Measurements from ENCODE around the gene PCDHGA1. TPM values are rescaled to one million over a fixed set of nuclear protein-coding genes. Genes with fewer than 3 reads are reported as not detected.

Gene PCDHGA1
- total RNA-seq, 4 donors from 2014 or later = 0.26 to 0.38 (median 0.33) TPM

- Histone ChIP-seq H3K36me3 (peaks cover 17% of the 10 kb centered on the region), H3K27ac (no peak overlapping the region), H3K4me1 (peaks cover 29% of the 10 kb centered on the region), H3K27me3 (no peaks in the 10 kb centered on the region), H3K4me3 (peak overlapping the region; percentile 42), H3K9me3 (no peaks in the 10 kb centered on the region)
- 47% methylated on average over 17 of the region's 38 CpGs for WGBS
- no peak for DNase-seq (ENCODE audit: low spot score in 2 of 2)
- TF ChIP-seq CTCF (IDR thresholded peaks at IDR 0.05) (no peak), POLR2AphosphoS5 (IDR thresholded peaks at IDR 0.05) (no peak), POLR2A (IDR thresholded peaks at IDR 0.05) (no peak), EP300 (IDR thresholded peaks at IDR 0.05) (no peak)
These were observed 155.2 kb downstream of the PCDHGA1 start for GRCh38 chr5:141485321-141486055.

GRCh38 chr5:141486091-141486490, 155.8 kb downstream of the PCDHGA1 start:
- Histone ChIP-seq H3K27me3 (peaks cover 4% of the 10 kb centered on the region), H3K9me3 (no peaks in the 10 kb centered on the region), H3K36me3 (peaks cover 22% of the 10 kb centered on the region), H3K4me3 (no peak overlapping the region), H3K27ac (no peak overlapping the region), H3K4me1 (peaks cover 24% of the 10 kb centered on the region)
- TF ChIP-seq POLR2AphosphoS5 (IDR thresholded peaks at IDR 0.05) = no peak
- no peak for TF ChIP-seq EP300 (IDR thresholded peaks at IDR 0.05)
- no peak for TF ChIP-seq CTCF (IDR thresholded peaks at IDR 0.05)
- no peak for TF ChIP-seq POLR2A (IDR thresholded peaks at IDR 0.05)
- WGBS = 91% methylated on average over 7 of the region's 9 CpGs
- no peak for DNase-seq (ENCODE audit: low spot score in 2 of 2)

DNA sequence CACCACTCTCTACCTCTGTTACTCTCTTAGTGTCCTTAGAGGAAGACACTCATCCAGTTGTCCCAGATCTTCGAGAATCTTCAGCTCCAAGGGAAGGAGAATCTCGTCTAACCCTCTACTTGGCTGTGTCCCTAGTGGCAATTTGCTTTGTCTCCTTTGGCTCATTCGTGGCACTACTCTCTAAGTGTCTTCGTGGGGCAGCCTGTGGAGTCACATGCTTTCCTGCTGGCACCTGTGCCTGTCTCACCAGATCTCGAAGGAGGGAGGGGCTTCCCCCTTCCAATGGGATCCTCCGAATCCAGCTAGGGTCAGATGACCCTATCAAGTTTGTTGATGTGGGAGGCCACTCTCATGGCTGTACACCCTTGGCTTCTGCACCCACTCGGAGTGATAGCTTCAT, 156.8 kb downstream of the PCDHGA1 start:
- no peak for TF ChIP-seq CTCF (IDR thresholded peaks at IDR 0.05)
- no peak for TF ChIP-seq POLR2A (IDR thresholded peaks at IDR 0.05)
- TF ChIP-seq EP300 (IDR thresholded peaks at IDR 0.05) = no peak
- TF ChIP-seq POLR2AphosphoS5 (IDR thresholded peaks at IDR 0.05) = no peak
- Histone ChIP-seq H3K9me3 (no peaks in the 10 kb centered on the region), H3K4me1 (peaks cover 24% of the 10 kb centered on the region), H3K27ac (no peak overlapping the region), H3K36me3 (peaks cover 30% of the 10 kb centered on the region), H3K4me3 (no peak overlapping the region), H3K27me3 (peaks cover 4% of the 10 kb centered on the region)
- peak in 1 of 2 donors; percentile 21 for DNase-seq (ENCODE audit: low spot score in 2 of 2)
- WGBS = 89% methylated on average over 7 of the region's 7 CpGs

- H3K36me3 ChIP-seq = peaks cover 30% of the 10 kb centered on the region
- no peak within 1 kb of the TSS for H3K27ac ChIP-seq
- WGBS = 61% methylated on average over 7 of the region's 14 CpGs
- peaks cover 4% of the 10 kb centered on the region for H3K27me3 ChIP-seq
- peaks cover 33% of the 10 kb centered on the region for H3K4me1 ChIP-seq
- DNase-seq (ENCODE audit: low spot score in 2 of 2) = peak in 1 of 2 donors; percentile 55
- H3K4me3 ChIP-seq = no peak within 1 kb of the TSS
- TF ChIP-seq EP300 (IDR thresholded peaks at IDR 0.05) (no peak), POLR2AphosphoS5 (IDR thresholded peaks at IDR 0.05) (no peak), POLR2A (IDR thresholded peaks at IDR 0.05) (no peak)
- no peaks in the 10 kb centered on the region for H3K9me3 ChIP-seq
These were observed 158.6 kb downstream of the PCDHGA1 start, which contains the start of gene PCDHGC5 for GRCh38 chr5:141488591-141489561. TSS of gene PCDHGC5 (plus strand) at chr5:141489081. CDS start at chr5:141489241, 160 bp downstream.

GRCh38 chr5:141489841-141490240, 159.5 kb downstream of the PCDHGA1 start:
- Histone ChIP-seq H3K27ac (no peak overlapping the region), H3K4me1 (peaks cover 33% of the 10 kb centered on the region), H3K27me3 (peaks cover 4% of the 10 kb centered on the region), H3K4me3 (no peak overlapping the region), H3K36me3 (peaks cover 30% of the 10 kb centered on the region), H3K9me3 (no peaks in the 10 kb centered on the region)
- WGBS = 100% methylated on average over 2 of the region's 10 CpGs
- peak in 1 of 2 donors; percentile 41 for DNase-seq (ENCODE audit: low spot score in 2 of 2)
- TF ChIP-seq EP300 (IDR thresholded peaks at IDR 0.05) (no peak), POLR2A (IDR thresholded peaks at IDR 0.05) (no peak), POLR2AphosphoS5 (IDR thresholded peaks at IDR 0.05) (no peak), CTCF (IDR thresholded peaks at IDR 0.05) (no peak)
